AG04449 (cell line): ENCODE results near the gene TMEM123.

Experiments
- CTCF ChIA-PET: fragments of 350-600 bp; formaldehyde crosslinking; extraction: SDS; loops from one replicate; lab custom pipeline; 2021; ENCODE audit warnings: antibody characterized with exemption; lab: Yijun Ruan, JAX
- POLR2A ChIA-PET: fragments of 400-600, 350-600 bp; formaldehyde crosslinking; extraction: SDS; loops from one replicate; lab custom pipeline; 2020; ENCODE audit warnings: antibody characterized with exemption, inconsistent platforms; lab: Yijun Ruan, JAX
- DNase-seq: peaks from one replicate; pipeline ENCODE4 v3.0.0-alpha.2; 2010; ENCODE audit warnings: low read depth, low spot score
- H3K4me3 ChIP-seq: 2 replicates; pipeline ENCODE4 v1.5.1; 2011; ENCODE audit warnings: low read depth, mild to moderate bottlenecking, control low read depth, low read length
- TF ChIP-seq, protein P1 (sequence below): IDR thresholded peaks from one replicate; pipeline ENCODE4 v1.5.1; 2011; ENCODE audit warnings: mild to moderate bottlenecking, moderate library complexity, low read length, control low read depth, inconsistent platforms; ENCODE audit not compliant: insufficient read depth; ENCODE audit errors: missing control alignments

Gene TMEM123

DNA sequence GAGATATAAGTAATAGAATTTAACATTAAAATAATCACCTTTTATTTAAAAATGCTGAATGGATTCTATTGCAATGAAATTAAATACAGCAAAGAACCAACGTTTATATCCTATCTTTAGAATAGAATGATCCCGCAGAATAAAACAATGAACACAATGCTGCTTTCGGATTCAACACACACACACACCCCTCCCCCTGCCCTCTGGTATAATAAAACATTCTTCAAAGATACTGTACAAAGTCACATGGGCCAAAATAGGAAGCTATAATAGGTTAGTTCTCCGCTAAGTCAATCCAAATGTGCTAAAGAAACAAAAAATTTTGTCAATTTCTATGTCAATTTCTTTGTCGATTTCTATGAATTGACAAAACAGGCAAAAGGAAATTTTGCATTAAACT is 47.1 kb downstream of the TMEM123 start:
- ChIA-PET CTCF (interaction anchor here (0.9 to 5.6 kb wide), 2 partner anchors 14 to 18 kb away, joined by 3 to 39 read pairs; no protein-coding TSS in a partner anchor), POLR2A (no interaction called here)
- no peak overlapping the region for H3K4me3 ChIP-seq
- TF ChIP-seq, protein P1, sequence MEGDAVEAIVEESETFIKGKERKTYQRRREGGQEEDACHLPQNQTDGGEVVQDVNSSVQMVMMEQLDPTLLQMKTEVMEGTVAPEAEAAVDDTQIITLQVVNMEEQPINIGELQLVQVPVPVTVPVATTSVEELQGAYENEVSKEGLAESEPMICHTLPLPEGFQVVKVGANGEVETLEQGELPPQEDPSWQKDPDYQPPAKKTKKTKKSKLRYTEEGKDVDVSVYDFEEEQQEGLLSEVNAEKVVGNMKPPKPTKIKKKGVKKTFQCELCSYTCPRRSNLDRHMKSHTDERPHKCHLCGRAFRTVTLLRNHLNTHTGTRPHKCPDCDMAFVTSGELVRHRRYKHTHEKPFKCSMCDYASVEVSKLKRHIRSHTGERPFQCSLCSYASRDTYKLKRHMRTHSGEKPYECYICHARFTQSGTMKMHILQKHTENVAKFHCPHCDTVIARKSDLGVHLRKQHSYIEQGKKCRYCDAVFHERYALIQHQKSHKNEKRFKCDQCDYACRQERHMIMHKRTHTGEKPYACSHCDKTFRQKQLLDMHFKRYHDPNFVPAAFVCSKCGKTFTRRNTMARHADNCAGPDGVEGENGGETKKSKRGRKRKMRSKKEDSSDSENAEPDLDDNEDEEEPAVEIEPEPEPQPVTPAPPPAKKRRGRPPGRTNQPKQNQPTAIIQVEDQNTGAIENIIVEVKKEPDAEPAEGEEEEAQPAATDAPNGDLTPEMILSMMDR: no peak
- no peak for DNase-seq

DNA sequence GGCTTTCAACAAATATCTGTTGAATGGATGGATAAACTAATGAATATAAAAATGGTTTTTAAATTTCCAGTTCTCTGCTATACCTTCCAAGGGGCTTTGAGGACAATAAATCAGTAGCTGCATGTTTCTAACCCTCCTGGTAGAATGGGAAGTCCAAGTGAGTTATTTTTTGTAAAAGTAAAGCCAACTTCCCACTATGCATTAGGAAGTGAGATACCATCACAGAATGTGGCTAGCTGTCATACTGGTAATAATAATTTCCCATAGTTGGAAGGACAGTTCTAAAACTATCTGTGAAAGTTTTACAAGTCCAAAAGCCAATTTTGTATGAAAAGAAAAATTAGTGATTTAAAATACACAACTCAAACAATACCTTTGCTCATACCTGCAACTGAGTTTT is 50.0 kb downstream of the TMEM123 start:
- no peak overlapping the region for H3K4me3 ChIP-seq
- TF ChIP-seq, protein P1: no peak
- no peak for DNase-seq
- ChIA-PET CTCF (interaction anchor here (7.4 kb wide), 1 partner anchor 11 kb away, joined by 81 read pairs; no protein-coding TSS in a partner anchor), POLR2A (no interaction called here)

DNA sequence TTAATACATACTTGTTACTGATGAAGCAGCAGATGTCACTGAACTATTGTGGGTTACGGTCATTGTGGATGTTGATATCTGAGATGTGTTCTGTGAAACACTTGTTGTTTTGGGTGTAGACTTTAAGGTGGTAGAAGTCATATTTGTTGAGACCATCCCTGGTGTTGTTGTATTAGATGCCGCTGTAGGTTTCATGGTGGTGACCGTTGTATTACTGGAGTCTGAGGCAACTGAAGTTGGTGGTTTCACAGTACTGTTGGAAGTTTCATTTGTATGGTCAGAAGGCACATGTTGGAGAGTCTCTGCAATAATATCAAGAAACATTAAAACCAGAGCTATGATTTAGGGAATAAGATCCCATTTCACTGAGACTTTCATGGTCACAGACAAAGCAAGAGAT is 50.7 kb downstream of the TMEM123 start:
- no peak overlapping the region for H3K4me3 ChIP-seq
- CTCF ChIA-PET: interaction anchor here (7.4 kb wide), 1 partner anchor 11 kb away, joined by 81 read pairs; no protein-coding TSS in a partner anchor
- no peak for DNase-seq
- POLR2A ChIA-PET: no interaction called here
- TF ChIP-seq, protein P1: no peak

DNA sequence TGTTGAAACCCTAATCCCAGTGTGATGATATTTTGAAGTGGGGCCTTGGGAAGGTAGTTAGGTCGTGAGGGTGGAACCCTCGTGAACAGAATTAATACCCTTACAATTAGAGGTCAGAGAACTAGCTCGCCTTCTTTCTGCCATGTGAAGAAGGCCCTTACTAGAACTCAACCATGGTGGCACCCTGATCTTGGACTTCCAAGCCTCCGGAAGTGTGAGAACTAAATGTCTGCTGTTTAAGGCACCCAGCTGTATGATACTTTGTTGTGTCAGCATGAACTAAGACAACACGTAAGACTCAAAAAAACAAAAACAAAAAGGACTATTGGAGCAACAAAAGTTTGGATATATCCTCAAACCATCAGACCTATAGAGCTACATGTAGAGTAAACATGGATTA is 52.0 kb downstream of the TMEM123 start:
- DNase-seq: no peak
- POLR2A ChIA-PET: no interaction called here
- TF ChIP-seq, protein P1: no peak
- CTCF ChIA-PET: interaction anchor here (0.7 to 7.4 kb wide), 4 partner anchors 9 to 212 kb away, joined by 4 to 81 read pairs (median 4); no protein-coding TSS in a partner anchor
- no peak overlapping the region for H3K4me3 ChIP-seq

DNA sequence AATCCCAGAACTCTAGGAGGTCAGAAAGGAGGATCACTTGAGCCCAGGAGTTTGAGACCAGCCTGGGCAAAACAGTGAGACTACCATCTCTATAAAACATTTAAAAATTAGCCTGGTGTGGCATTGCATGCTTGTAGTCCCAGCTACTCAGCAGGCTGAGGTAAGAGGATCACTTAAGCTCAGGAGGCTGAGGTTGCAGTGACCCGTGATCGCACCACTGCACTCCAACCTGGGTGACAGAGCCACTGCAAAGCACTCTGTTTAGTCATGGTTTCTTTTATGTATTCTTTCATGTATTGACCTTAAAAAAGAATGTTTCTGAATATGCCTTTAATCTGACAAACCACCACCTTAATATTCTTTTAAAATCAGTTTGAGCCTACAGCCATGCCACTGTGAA is 53.4 kb downstream of the TMEM123 start:
- ChIA-PET POLR2A (no interaction called here), CTCF (interaction anchor here (1.0 to 7.4 kb wide), 4 partner anchors 8 to 112 kb away, joined by 3 to 81 read pairs (median 4); no protein-coding TSS in a partner anchor)
- no peak overlapping the region for H3K4me3 ChIP-seq
- DNase-seq: no peak
- TF ChIP-seq, protein P1: no peak

DNA sequence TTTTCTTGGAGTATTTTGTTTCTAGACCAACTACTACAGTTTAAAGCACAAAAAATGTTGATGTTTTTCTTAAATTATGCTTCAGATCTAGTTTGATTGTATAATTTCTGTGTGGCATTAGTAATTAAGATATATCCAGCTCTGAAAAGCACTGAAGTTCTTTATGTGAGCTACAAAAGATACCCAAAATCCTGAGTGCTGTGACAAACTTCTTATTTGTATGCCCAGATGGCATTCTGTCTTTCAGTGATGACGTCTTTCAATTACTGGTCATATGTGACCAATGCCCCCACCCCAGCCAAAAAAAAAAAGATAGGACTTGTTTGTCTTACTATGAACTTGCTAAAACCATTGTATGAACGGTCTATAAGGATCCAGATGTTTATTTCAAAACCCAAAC is 54.3 kb downstream of the TMEM123 start:
- TF ChIP-seq, protein P1: no peak
- ChIA-PET POLR2A (no interaction called here), CTCF (interaction anchor here (1.1 to 7.4 kb wide), 6 partner anchors 7 to 268 kb away, joined by 3 to 81 read pairs (median 4); no protein-coding TSS in a partner anchor)
- no peak for DNase-seq
- H3K4me3 ChIP-seq: no peak overlapping the region
